NOMO-1 treated with DMSO at 0.1 percent for 48 hours (cell line): Measurements from ENCODE around the gene ELFN2.
A peak's percentile ranks its signal among the peaks of the same experiment; 100 is the strongest.

Experiments
- DNase-seq: peaks from one replicate; lab custom pipeline; 2025; ENCODE audit not compliant: unreplicated experiment; lab: John Stamatoyannopoulos, UW

Gene ELFN2

DNA sequence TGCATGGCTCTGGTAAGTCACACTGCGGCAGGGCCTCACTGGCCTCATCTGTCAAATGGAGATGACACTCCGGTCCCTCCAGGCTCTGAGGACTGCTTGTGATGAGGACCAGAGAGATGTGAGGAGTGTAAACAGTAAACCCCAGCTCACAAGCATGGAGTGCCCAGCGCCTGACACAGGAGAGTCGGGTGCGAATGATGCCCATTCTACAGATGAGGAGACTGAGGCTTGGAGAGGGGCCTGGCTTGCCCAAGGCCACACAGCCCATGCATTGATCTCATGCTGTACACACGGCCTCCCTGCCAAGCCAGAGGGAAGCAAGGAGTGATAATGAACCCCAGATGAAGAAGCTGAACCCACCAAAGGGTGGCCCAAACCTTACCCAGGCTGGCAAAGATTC is 37.2 kb downstream of the ELFN2 start:
- DNase-seq: no peak

DNA sequence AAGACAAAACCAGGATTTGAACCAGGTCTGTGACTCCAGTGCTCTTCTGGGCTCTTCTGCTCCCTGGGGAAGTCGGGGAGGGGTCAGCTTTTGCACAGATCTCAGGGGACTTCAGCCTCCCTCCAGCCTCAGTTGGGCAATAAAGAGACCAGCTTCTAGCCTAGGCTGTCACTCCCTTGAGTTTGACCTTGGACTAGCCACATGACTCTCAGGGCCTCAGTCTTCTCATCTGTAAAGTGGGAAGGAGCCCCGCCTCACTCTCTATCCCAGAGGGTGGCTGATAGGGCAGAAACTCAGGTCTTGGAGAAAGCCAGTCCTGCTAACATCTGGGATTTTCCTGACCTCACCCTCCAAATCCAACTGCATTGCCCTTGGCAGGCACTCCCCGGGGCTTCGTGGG is 38.7 kb downstream of the ELFN2 start:
- no peak for DNase-seq

DNA sequence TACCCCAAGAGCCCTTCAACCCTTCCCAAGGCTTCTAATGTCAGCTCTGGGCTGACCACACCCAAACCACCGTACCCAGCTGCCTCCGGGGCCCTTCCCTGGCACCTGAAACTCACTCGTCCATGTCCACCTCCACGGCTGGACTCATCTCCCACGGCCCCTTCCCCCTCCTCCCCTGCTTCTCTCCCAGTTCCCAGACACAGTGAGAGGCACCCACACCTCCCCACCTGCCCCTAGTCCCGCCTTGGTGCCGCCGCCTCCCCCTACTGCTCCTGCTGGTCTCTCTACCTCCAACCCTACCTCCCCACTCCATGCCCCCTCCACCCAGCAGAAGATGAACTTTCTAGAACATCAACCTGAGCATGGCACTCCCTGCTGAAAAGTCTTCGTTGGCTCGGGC is 39.5 kb downstream of the ELFN2 start:
- no peak for DNase-seq

DNA sequence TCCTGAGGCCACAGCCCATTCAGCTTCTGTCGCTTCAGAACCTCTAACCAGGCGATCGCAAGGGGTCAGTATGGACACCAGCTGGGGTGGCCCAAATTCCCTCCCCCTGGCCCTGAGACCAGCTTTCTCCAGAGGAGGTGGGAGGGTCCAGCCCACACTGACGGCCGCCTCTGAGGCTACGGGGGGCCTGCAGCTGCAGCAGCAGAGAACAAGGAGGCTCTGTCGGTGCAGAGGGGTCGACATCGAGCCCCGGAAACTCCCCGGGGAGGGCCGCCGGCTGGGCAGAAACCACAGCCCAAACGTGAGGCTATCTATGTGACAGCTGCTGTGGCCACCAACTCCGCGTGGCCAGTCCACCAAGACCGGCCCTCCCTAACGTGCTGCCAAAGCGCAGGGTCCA is 40.8 kb downstream of the ELFN2 start:
- no peak for DNase-seq

DNA sequence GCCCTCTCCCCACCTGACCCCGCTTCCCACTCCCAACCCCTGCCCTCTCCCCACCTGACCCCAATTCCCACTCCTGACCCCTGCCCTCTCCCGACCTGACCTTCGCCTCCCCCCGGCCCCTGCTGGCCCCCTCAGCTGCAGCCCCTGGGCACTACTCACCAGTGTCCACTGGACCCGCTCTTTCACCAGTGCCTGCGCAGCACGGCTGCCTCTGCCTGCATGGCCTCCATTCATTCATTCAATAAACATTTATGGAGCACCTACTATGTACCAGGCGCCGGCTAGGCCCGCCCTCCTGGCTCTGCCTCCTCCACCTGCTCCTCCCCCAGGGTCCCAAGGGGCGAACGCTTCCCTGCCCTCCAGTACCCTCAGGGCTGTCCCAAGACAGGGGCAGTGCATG is 42.6 kb downstream of the ELFN2 start:
- no peak for DNase-seq

DNA sequence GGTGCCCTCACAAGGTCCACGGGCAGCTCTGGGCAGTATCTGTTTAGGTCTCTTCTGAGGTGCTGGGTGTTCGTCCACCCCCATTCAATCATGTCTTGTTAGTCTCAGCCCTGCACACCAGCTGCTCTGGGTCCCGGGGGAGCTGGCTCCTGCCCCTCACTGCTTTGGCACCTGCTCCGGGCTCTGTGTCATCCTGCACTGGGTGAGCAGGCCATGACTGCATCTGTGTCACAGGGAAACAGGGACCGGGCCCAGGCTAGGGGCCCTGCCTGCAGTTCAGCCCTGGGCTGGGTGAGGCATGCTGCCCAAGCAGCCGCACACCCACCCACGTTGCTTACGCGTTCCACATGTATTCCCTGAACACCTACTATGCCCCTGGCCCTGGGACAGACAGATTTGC is 43.9 kb downstream of the ELFN2 start:
- no peak for DNase-seq

DNA sequence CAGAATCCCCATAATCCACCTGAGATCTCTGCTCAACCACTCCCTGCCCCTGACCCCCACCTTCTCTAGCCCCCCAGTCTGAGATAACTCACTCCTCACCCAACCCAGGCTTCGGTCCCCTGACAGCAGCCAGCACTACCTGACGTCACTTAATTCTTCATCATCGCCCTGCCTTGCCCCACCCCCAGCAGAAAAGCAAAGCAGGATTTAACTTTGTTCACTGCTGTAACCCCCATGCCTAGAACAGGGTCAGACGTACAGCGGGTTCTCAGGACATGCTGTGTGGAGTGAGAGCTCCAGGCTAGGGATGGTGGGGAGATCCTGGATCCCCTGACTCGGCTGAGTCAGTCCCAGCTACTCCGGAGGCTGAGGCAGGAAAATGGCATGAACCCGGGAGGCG is 45.8 kb downstream of the ELFN2 start:
- DNase-seq: no peak

DNA sequence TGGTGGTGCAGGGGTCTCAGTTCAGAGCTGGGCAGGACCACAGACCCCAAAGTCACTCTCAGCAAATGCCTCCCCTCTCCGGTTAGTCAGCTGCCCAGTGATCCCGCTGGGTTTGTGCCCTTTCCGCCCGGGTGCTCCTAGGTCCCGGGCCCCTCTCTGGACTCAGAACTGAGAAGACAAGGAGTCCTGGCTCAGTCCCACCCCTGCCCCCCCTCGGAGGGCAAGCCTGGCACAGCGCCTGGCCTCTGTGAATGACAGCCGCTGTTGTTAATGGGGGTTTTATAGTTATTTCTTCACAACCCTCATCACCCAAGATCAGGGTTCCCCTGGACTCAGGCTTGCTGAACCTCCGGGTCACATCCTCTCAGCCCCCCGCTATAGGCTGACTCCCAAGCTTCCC is 47.6 kb downstream of the ELFN2 start:
- DNase-seq: no peak

DNA sequence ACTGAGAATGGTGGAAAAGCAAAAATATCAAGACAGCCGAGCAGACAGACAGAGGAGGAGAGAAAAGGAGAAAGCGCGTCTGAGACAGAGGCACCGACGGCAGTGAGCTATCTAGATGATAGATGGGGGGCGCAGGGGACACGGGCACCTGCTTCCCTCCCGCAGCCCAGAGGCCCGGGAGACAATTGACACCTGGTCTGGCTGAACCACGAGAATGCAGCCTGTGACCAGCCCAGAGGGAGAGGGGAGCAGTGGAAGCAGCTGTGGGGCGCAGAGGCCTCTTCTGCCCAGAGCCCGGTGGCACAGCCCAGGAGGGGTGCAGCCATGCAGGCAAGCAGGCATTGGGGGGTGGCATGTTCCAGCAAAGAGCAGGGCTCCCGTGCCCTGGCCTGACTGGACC is 48.2 kb downstream of the ELFN2 start:
- no peak for DNase-seq

DNA sequence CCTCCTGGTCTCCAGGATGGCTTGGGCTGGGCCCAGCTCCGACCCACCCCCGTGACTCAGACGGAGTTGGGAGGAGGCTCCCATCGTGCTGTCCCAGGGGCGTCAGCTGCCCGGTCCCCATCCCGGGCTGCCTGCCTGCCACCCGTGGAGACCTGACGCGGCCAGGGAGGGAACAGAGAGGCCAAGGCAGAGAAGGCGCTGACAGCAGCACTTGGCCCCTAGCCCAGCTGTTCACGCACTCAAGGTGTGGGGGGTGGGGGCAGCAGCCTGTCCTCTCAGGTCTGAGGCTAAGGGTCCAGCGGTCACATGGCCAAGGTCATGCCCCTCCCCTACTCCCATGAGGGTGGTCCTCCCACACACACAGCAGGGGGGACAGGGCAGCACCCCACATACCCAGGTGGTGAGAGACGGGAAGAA is 48.6 kb downstream of the ELFN2 start:
- DNase-seq: no peak

DNA sequence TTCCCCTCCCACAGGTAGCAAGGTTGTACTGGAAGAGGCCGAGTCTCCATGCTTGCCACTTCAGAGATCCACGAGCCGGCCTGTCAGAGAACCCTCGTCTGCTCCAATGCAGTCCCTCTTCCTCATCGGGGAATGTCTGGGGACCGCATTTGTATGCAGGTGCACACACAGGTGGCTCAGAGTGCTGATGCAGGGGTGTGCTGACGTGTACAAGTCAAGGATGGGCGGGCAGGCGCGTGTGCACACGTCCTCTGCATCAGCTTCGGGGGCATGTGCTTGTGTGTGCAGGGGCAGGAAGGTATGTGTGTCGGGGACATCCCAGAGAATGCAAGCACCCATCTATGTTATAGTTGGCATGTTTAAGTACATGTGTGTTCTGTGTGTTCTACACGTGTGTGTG is 49.4 kb downstream of the ELFN2 start:
- DNase-seq: no peak

DNA sequence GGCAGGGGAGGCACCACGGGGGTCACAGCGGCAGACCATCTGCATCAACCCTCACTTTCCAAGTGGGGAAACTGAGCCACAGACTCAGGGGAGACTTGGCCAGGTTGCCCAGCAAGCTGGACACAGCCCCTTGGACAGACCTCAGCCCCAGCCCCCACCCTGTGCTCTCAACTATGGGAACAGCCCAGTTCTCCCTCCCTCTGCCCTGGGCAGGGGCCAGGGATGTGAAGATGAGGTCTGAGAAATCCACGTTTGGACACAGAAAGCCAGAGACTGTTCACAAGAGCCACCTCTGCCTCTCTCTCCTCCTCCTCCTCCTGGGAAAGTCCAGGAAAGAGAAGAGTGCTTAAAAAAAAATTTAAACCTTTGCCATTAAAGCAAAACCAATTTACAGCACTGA is 50.1 kb downstream of the ELFN2 start:
- no peak for DNase-seq

DNA sequence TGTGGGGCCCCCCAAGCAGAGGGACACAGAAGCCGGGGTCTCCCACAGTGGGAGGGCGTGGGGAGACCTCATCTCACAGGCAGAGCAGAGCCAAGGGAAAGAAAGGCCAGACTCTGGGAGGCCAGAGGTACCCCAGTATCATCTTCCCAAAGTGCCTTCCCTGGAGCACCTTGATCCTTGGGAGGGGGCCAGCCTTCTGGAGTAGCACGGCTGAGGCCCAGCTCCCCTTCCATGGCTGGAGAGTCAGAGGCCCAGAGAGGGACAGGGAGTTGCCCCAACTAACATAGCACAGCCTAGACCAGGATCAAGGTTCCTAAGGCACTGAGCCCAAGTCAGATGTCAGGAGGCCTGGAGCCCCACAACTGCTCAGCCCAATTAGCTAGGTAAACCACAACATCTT is 50.6 kb downstream of the ELFN2 start:
- no peak for DNase-seq

DNA sequence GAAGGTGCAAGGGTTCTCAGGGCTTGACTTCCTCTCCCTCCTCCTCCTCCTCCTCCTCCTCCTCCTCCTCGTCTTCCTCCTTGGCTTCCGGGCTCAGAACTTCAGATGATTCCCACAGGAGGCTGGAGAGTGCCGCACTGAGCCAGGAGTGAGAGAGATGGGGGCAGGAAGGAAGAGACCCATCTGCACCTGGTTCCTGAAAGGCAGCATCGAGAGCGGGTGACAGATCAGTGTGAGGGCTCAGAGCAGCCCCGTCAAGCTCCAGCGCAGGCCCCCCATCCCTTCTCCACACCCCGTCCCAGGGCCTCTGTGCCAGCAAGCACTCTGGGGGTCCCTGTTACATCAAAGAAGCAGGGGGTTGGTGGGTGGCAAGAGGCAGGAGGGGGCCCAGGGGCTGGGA is 51.5 kb downstream of the ELFN2 start:
- no peak for DNase-seq

DNA sequence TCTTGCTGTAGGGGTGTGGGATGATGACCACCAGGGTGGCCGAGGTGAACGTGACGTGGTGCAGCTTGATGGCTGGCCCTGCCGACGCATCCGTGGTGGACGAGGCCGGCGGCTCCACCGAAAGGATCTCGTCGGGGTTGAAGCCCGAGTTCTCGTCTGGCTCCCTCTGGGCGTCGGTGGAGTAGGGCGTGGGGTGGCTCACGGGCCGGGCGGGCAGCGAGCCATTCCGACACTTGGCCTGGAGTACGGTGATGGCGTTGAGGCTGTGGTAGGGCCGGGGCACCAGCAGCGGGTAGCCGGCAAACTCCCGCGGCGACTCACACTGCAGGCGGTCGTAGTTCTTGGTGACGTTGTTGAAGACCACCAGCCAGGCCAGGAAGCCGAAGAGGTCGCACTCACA is 52.7 kb downstream of the ELFN2 start:
- no peak for DNase-seq

DNA sequence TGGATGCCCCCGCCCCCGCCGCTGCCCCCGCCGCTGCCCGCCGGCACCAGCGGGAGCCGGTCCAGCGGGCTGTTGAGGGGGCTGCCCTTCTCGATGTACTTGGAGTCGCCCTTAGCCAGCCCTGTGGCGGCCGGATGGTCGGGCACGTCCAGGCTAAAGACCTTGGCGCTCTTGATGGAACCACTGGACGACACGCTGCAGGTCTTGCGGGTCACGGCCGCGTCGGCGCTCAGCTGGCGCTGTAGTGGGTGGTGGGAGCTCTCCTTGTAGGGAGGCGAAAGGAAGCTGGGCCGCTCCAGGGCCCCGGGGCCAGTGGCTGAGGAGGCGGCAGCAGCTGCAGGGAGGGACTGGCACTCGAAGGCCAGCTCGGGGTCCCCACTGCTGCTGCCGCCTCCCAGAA is 53.8 kb downstream of the ELFN2 start:
- DNase-seq: no peak

DNA sequence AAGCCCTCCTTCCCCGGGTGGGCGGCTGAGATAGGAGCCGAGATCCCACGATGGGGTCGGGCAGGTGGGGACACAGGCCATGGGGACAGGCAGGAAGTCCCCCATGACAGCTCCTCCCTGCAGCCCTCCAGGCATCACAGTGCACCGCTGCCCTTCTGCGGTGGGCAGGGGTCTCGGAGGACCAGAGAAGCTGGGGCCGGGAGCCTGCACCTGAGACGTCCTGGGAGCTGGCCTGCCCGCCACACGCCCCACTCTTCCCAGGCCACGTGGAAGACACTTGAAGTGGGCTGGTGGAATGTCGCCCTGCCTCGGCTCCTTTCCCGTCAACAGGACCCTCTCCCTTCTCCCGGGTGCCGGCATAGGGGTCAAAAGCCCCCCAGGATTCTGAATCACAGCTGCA is 55.4 kb downstream of the ELFN2 start:
- no peak for DNase-seq

DNA sequence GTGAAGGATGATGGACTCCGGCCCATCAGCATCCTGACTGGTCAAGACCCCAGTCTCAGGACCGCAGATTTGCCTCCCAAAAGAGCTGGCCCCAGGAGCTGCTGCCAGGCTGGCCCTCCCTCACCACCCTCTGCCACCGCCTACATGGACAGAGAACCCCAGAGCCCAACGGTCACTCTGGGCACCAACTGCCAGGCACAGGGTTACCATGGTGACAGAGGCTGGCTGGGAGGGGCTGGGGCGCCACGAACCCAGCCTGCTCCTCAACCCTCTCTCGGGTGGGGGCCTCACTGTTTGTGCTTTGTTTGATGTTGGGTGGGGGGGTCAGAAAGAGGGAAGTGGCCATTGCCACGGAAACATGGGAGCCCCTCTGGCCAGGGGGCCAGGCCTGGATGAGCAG is 55.8 kb downstream of the ELFN2 start:
- DNase-seq: no peak

DNA sequence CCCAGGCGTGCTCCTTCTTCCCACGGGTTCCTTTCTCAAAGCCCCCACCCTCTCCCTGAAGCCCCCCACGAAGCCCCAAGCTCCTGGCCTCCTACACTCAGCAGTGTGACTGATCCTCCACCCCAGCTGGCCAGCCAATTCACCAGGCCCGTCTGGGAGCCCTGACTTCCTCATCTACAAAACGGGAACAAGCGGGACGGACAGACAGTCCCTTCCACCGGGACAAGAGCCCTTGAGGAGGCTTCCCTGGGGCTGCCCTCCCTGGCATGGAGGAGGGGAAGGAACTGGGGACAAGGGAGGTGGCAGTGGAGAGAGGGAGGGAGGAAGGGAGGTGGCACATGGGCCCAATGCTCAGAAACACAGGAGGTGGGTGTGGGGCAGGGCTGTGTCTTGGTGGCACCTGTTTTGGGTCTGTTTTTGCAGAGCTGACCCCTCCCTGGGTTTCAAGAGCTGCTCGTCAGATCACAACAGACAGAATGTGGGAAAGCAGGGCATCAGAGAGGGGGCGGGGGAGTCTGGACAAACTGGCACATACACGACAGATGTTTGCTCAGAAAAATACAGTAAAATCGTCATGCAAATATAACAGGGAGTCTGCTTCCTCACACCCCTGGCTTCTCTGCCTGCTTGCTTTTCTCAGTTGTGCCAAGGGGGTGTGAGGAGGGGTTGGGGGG is 56.8 kb downstream of the ELFN2 start:
- DNase-seq: peak; percentile 37

DNA sequence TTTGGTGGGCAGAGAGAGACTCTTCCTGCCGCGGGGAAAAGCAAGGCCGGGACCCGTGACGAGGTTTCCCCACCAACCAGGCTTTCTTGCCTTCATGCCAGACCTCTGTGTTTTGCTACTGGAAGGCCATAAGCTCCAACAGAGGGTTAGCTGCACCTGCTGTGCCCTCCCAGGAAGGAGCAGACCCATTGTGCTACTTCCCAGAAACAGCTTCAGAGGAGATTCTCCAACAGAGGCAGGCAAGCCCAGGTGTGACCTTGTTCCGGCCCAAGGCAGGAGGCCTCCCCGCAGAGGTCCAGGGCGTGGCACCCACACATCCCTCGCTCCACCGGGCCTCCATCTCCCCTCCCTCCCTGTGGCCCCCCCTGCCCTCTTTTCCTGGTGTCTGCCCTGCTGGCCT is 57.8 kb downstream of the ELFN2 start:
- DNase-seq: no peak

DNA sequence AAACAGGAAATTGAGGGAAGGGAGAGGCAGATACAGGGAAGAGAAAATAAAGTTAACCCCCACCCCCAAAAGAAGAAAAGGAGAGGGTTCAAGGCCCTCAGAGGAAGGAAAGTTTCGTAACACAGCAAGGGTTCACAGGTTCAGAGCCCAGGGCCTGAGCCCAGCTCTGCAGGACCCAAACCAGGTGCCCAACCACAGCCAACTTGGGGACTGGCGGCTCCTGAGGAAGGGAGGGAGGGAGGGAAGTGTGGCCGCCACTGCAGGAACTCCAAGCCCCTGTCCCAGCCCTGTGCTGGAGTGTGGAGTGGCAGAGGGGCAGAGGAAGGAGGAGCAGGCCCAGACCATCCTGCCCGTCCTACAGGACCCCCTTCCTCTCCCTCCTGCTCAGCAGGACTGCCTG is 59.2 kb downstream of the ELFN2 start:
- DNase-seq: no peak

DNA sequence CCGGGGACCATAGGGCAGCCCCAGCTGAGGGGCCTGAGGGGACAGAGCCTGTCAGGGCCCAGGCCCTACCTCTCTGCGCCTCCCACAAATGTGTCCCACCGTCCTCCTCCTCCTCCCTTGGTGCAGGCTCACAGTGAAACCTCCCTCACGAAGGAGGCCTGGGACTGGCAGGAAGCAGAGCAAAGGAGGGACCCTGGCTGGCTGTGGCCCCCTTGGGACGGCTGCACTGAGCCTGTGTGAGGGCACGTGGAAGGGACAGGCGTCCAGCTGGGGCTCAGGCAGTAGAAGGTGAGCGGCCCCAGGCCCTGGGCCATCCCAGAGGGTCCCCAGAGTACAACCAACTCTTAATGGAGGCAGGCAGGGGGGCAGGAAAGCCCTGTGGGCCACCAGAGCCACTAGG is 60.7 kb downstream of the ELFN2 start:
- no peak for DNase-seq

DNA sequence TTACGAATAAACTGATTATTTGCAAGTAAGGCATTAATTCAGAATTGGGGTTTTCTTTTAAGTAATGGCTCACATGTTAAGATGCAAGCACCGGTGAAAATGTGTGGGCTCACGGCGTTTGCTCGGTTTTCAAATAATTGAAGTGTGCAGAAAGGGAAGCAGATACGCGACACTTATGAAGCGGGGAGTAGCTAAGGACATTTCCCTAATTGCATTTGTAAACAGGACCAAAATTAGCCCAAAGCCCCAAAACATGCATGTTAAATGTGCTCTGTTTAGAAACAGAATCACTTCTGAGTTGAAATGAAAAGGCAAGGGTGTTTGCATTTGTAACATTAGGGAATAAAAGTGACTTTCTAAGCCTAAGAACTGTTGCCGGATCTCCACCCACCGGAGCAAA is 61.3 kb downstream of the ELFN2 start:
- DNase-seq: peak; percentile 6
